Measurements from ENCODE around the gene ADAMTSL5. TPM values are rescaled to one million over a fixed set of nuclear protein-coding genes. Genes with fewer than 3 reads are reported as not detected.

The ADAMTSL5 gene
- total and polyA plus RNA-seq, 10 donors: 0.13 to 2.0 (median 0.50) TPM

DNA sequence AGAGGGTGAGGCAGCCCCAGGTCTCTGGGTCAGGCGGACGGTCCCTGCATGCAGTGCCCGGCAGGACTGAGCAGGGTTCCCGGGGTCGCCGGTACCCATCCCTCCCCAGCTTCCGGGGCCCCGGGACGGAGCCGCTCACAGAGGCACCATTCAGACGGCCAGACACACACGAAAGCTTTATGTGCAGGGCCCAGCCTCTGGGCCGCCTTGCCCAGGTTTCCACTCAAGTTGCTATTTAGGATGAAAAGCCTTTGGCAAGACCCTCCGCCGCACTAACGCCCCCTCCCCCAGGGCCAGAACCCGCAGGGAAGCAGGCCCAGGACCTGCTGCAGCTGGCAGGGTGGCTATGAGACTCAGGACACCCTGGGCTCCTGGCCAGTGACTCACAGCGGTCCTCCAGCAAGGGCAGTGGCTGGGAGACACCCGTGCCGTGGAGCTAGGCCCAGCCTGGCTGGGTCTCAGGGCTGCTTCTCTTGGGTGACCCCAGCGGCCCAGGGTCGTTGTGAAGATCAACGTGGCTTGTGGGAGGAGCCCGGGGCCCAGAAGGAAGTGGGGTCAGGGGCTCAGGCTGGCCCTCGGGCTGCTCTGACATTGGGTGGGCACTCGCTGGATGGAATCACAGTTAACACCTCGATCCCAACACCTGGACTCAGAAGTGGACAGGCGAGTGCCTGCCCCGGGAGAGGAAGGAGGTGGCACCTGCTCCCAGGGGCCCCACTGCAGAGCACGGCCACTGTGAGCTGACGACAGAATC is 38.6 kb downstream of the ADAMTSL5 start:
- WGBS, 5 donors: 76 to 84% (median 81%) methylated on average over 14 to 31 of the region's 31 CpGs
- H3K27me3 ChIP-seq (replicated peaks in 1 of 7): peaks cover 8 to 50% (median 38%) of the 10 kb centered on the region in 7 donors
- H3K4me1 ChIP-seq: peaks cover 35 to 93% (median 59%) of the 10 kb centered on the region in 6 donors
- no peak for DNase-seq
- TF ChIP-seq, protein P1, sequence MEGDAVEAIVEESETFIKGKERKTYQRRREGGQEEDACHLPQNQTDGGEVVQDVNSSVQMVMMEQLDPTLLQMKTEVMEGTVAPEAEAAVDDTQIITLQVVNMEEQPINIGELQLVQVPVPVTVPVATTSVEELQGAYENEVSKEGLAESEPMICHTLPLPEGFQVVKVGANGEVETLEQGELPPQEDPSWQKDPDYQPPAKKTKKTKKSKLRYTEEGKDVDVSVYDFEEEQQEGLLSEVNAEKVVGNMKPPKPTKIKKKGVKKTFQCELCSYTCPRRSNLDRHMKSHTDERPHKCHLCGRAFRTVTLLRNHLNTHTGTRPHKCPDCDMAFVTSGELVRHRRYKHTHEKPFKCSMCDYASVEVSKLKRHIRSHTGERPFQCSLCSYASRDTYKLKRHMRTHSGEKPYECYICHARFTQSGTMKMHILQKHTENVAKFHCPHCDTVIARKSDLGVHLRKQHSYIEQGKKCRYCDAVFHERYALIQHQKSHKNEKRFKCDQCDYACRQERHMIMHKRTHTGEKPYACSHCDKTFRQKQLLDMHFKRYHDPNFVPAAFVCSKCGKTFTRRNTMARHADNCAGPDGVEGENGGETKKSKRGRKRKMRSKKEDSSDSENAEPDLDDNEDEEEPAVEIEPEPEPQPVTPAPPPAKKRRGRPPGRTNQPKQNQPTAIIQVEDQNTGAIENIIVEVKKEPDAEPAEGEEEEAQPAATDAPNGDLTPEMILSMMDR (IDR thresholded peaks at IDR 0.05 in 8 of 11, conservative IDR thresholded peaks at IDR 0.05 in 3 of 11): no peak
- no peak for TF ChIP-seq POLR2A (IDR thresholded peaks at IDR 0.05)
- TF ChIP-seq POLR2AphosphoS5 (IDR thresholded peaks at IDR 0.05): peak in 1 of 3 donors; percentile 16
- H3K27ac ChIP-seq: no peak overlapping the region
- no peak overlapping the region for H3K4me3 ChIP-seq
- H3K9me3 ChIP-seq: no peaks in the 10 kb centered on the region
- intact Hi-C loops (cut with DNase I; ENCODE audit: low total_unique reads): no loop called here
- peaks cover 0 to 45% (median 25%) of the 10 kb centered on the region in 6 donors for H3K36me3 ChIP-seq

DNA sequence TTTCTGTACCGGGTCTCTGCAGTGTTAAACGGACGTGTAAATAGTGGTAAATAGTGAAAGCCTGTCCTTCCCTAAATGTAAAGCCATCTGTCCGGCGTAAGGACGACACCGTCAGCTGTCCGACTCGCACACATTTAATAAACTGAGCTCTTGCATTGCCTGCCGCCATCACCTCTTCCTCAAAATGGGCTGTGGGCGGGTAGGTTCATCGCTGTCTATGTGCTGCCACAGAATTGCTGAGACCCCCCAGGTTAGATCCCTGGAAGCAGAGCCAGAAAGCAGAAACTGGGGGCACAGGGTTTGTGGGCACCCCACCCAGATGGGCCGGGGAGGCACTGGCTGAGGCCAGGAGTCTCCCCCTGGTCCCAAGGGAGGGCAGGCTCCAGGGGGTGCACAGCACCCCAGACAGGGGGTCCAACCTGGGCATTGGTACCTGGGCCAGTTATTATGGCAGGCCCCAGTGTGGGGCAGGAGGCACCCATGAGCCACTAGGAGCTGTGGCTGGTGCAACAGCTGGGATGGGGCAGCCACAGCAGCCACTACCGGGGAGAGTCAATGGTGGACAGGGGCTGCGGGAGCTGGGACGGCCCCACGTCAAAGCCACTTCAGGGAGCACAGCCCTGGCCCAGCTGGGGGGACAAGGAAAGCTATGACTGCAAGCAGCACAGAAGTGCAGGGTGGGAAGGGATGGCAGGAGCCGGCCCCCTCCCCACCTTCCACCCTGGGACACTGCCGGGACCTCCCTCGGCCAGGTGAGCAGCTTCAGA is 39.6 kb downstream of the ADAMTSL5 start:
- H3K27ac ChIP-seq: no peak overlapping the region
- H3K36me3 ChIP-seq: peaks cover 0 to 45% (median 25%) of the 10 kb centered on the region in 6 donors
- H3K27me3 ChIP-seq (replicated peaks in 1 of 7): peaks cover 11 to 59% (median 47%) of the 10 kb centered on the region in 7 donors
- 72 to 86% (median 77%) methylated on average over 16 to 20 of the region's 20 CpGs for WGBS, 5 donors
- intact Hi-C loops (cut with DNase I; ENCODE audit: low total_unique reads): no loop called here
- peaks cover 38 to 96% (median 62%) of the 10 kb centered on the region in 6 donors for H3K4me1 ChIP-seq
- DNase-seq: no peak
- H3K4me3 ChIP-seq: no peak overlapping the region
- TF ChIP-seq POLR2A (IDR thresholded peaks at IDR 0.05): no peak
- TF ChIP-seq, protein P1 (IDR thresholded peaks at IDR 0.05 in 8 of 11, conservative IDR thresholded peaks at IDR 0.05 in 3 of 11): no peak
- TF ChIP-seq POLR2AphosphoS5 (IDR thresholded peaks at IDR 0.05): peak in 1 of 3 donors; percentile 9
- H3K9me3 ChIP-seq: no peaks in the 10 kb centered on the region

DNA sequence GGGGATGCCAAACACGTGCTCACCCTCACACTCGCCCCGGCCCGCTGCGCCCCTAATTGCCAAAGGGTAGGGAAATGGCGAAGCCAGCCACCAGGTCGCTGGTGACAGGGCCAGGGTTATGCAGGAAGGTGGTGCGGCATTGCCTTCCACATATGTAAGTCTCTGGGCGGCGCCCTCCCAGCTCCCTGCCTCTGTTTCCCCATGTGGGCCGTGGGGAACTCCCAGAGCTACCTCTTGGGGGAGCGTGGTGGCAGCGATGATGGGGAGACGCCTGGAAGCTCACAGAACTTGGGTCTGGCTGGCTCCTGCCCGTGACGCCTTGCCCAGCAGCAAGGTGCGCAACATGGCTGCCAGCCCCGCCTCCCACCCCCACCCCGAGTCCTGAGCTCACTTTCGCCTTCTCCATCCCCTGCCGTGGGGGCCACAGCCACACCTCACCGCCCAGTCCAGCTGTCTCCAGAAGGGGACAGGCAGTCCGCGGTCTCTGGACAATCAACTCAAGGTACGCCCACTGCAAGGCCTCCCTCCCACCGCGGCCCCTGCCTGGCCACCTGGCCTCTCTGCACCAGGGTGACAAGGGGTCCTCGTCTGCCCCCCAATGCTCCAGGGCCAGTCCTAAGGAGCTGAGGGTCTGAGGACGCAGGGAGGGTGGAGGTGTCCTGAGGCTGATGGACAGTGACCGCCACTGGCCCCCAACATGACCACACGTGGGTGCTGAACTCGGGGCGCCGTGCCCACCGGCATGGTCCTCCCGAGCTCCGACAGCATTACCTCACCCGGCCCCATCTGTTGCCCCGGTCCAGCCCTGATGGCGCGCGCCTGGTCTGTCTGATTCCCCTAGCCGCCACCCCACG is 40.4 kb downstream of the ADAMTSL5 start:
- Histone ChIP-seq H3K4me1 (peaks cover 38 to 96% (median 62%) of the 10 kb centered on the region in 6 donors), H3K36me3 (peaks cover 0 to 41% (median 25%) of the 10 kb centered on the region in 6 donors), H3K27me3 (replicated peaks in 1 of 7) (peaks cover 19 to 67% (median 55%) of the 10 kb centered on the region in 7 donors), H3K9me3 (no peaks in the 10 kb centered on the region), H3K4me3 (no peak overlapping the region), H3K27ac (no peak overlapping the region)
- DNase-seq: no peak
- intact Hi-C loops (cut with DNase I; ENCODE audit: low total_unique reads): no loop called here
- peak in 1 of 3 donors; percentile 47 for TF ChIP-seq POLR2AphosphoS5 (IDR thresholded peaks at IDR 0.05)
- TF ChIP-seq, protein P1 (IDR thresholded peaks at IDR 0.05 in 8 of 11, conservative IDR thresholded peaks at IDR 0.05 in 3 of 11): no peak
- WGBS, 5 donors: 57 to 69% (median 62%) methylated on average over 21 to 44 of the region's 44 CpGs

Measured in spleen (tissue), 11 donors.